ENCODE data around the gene EHD4.

EHD4 gene

GRCh38 chr15:41944313-41944940 is 27.9 kb downstream of the EHD4 start:
- Histone ChIP-seq H2BK15ac (replicated peaks; ENCODE audit: low read depth) (no peak overlapping the region), H3K27me3 (ENCODE audit: insufficient read depth, low read length, poor library complexity) (no peaks in the 10 kb centered on the region), H3K36me3 (ENCODE audit: control insufficient read depth, insufficient read depth, low read length) (no peaks in the 10 kb centered on the region), H3K79me1 (ENCODE audit: low read length) (peaks cover 4% of the 10 kb centered on the region), H3K4me2 (ENCODE audit: low read length) (no peak overlapping the region), H3K4me1 (ENCODE audit: control insufficient read depth, low read depth, low read length) (no peaks in the 10 kb centered on the region), H3K9ac (ENCODE audit: low read length) (no peak overlapping the region), H2AK5ac (ENCODE audit: low read length) (no peak overlapping the region), H3K27ac (ENCODE audit: low read depth, low read length) (peak overlapping the region; percentile 6), H4K8ac (ENCODE audit: low read depth, low read length) (no peak overlapping the region), H3K18ac (ENCODE audit: low read length) (no peak overlapping the region), H3K4ac (ENCODE audit: low read depth, low read length) (no peak overlapping the region), H3K23ac (ENCODE audit: low read length) (no peak overlapping the region), H3K4me3 (ENCODE audit: low read length) (no peak overlapping the region), H3K56ac (ENCODE audit: low read length) (no peak overlapping the region), H2BK5ac (ENCODE audit: low read length) (no peak overlapping the region), H3K79me2 (ENCODE audit: control insufficient read depth, insufficient read depth, low read length) (peaks cover 1% of the 10 kb centered on the region), H2BK120ac (ENCODE audit: low read depth, low read length) (no peak overlapping the region), H4K5ac (ENCODE audit: low read length) (no peak overlapping the region)
- WGBS (ENCODE audit: extremely low coverage, insufficient coverage, low lambda C conversion rate): no CpG with 5 or more reads among the region's 8 CpGs
- peak; percentile 76 for DNase-seq

- Histone ChIP-seq H3K4ac (ENCODE audit: low read depth, low read length) (no peak overlapping the region), H3K4me2 (ENCODE audit: low read length) (no peak overlapping the region), H3K4me3 (ENCODE audit: low read length) (no peak overlapping the region), H3K79me1 (ENCODE audit: low read length) (peaks cover 4% of the 10 kb centered on the region), H3K56ac (ENCODE audit: low read length) (no peak overlapping the region), H3K4me1 (ENCODE audit: control insufficient read depth, low read depth, low read length) (no peaks in the 10 kb centered on the region), H3K23ac (ENCODE audit: low read length) (no peak overlapping the region), H3K27me3 (ENCODE audit: insufficient read depth, low read length, poor library complexity) (no peaks in the 10 kb centered on the region), H2BK120ac (ENCODE audit: low read depth, low read length) (no peak overlapping the region), H2AK5ac (ENCODE audit: low read length) (no peak overlapping the region), H3K27ac (ENCODE audit: low read depth, low read length) (peak overlapping the region; percentile 6), H3K79me2 (ENCODE audit: control insufficient read depth, insufficient read depth, low read length) (peaks cover 1% of the 10 kb centered on the region), H3K9ac (ENCODE audit: low read length) (no peak overlapping the region), H3K36me3 (ENCODE audit: control insufficient read depth, insufficient read depth, low read length) (no peaks in the 10 kb centered on the region), H4K8ac (ENCODE audit: low read depth, low read length) (no peak overlapping the region), H3K18ac (ENCODE audit: low read length) (no peak overlapping the region), H4K5ac (ENCODE audit: low read length) (no peak overlapping the region), H2BK5ac (ENCODE audit: low read length) (no peak overlapping the region), H2BK15ac (replicated peaks; ENCODE audit: low read depth) (no peak overlapping the region)
- DNase-seq: no peak
- no CpG with 5 or more reads among the region's 6 CpGs for WGBS (ENCODE audit: extremely low coverage, insufficient coverage, low lambda C conversion rate)
Measured at GRCh38 chr15:41943543-41944312, 28.6 kb downstream of the EHD4 start.

GRCh38 chr15:41942886-41943285 is 29.5 kb downstream of the EHD4 start:
- H4K8ac ChIP-seq (ENCODE audit: low read depth, low read length): no peak overlapping the region
- H3K4me3 ChIP-seq (ENCODE audit: low read length): no peak overlapping the region
- H3K56ac ChIP-seq (ENCODE audit: low read length): no peak overlapping the region
- H3K23ac ChIP-seq (ENCODE audit: low read length): no peak overlapping the region
- no peak overlapping the region for H3K18ac ChIP-seq (ENCODE audit: low read length)
- no peak for DNase-seq
- H2BK120ac ChIP-seq (ENCODE audit: low read depth, low read length): no peak overlapping the region
- H3K27ac ChIP-seq (ENCODE audit: low read depth, low read length): no peak overlapping the region
- no peak overlapping the region for H2BK15ac ChIP-seq (replicated peaks; ENCODE audit: low read depth)
- no peaks in the 10 kb centered on the region for H3K4me1 ChIP-seq (ENCODE audit: control insufficient read depth, low read depth, low read length)
- H3K79me2 ChIP-seq (ENCODE audit: control insufficient read depth, insufficient read depth, low read length): peaks cover 1% of the 10 kb centered on the region
- no peak overlapping the region for H2AK5ac ChIP-seq (ENCODE audit: low read length)
- H3K27me3 ChIP-seq (ENCODE audit: insufficient read depth, low read length, poor library complexity): no peaks in the 10 kb centered on the region
- H3K36me3 ChIP-seq (ENCODE audit: control insufficient read depth, insufficient read depth, low read length): no peaks in the 10 kb centered on the region
- no peak overlapping the region for H3K4ac ChIP-seq (ENCODE audit: low read depth, low read length)
- no peak overlapping the region for H3K4me2 ChIP-seq (ENCODE audit: low read length)
- no peak overlapping the region for H3K9ac ChIP-seq (ENCODE audit: low read length)
- H4K5ac ChIP-seq (ENCODE audit: low read length): no peak overlapping the region
- H2BK5ac ChIP-seq (ENCODE audit: low read length): no peak overlapping the region
- peaks cover 4% of the 10 kb centered on the region for H3K79me1 ChIP-seq (ENCODE audit: low read length)
- no CpG with 5 or more reads among the region's 7 CpGs for WGBS (ENCODE audit: extremely low coverage, insufficient coverage, low lambda C conversion rate)

- Histone ChIP-seq H3K56ac (ENCODE audit: low read length) (peak overlapping the region; percentile 27), H3K27me3 (ENCODE audit: insufficient read depth, low read length, poor library complexity) (no peaks in the 10 kb centered on the region), H2BK5ac (ENCODE audit: low read length) (no peak overlapping the region), H3K4me3 (ENCODE audit: low read length) (no peak overlapping the region), H3K27ac (ENCODE audit: low read depth, low read length) (peak overlapping the region; percentile 56), H3K4me2 (ENCODE audit: low read length) (no peak overlapping the region), H3K79me2 (ENCODE audit: control insufficient read depth, insufficient read depth, low read length) (peaks cover under 1% of the 10 kb centered on the region), H3K4me1 (ENCODE audit: control insufficient read depth, low read depth, low read length) (no peaks in the 10 kb centered on the region), H2BK120ac (ENCODE audit: low read depth, low read length) (no peak overlapping the region), H3K4ac (ENCODE audit: low read depth, low read length) (no peak overlapping the region), H3K23ac (ENCODE audit: low read length) (no peak overlapping the region), H3K18ac (ENCODE audit: low read length) (no peak overlapping the region), H3K36me3 (ENCODE audit: control insufficient read depth, insufficient read depth, low read length) (no peaks in the 10 kb centered on the region), H3K79me1 (ENCODE audit: low read length) (peaks cover 2% of the 10 kb centered on the region), H2BK15ac (replicated peaks; ENCODE audit: low read depth) (no peak overlapping the region), H4K8ac (ENCODE audit: low read depth, low read length) (no peak overlapping the region), H4K5ac (ENCODE audit: low read length) (no peak overlapping the region), H2AK5ac (ENCODE audit: low read length) (no peak overlapping the region), H3K9ac (ENCODE audit: low read length) (no peak overlapping the region)
- no CpG with 5 or more reads among the region's 22 CpGs for WGBS (ENCODE audit: extremely low coverage, insufficient coverage, low lambda C conversion rate)
- peak; percentile 79 for DNase-seq
Measured at GRCh38 chr15:41941644-41942415, 30.5 kb downstream of the EHD4 start.

GRCh38 chr15:41940441-41940857 is 31.9 kb downstream of the EHD4 start:
- H3K27me3 ChIP-seq (ENCODE audit: insufficient read depth, low read length, poor library complexity): no peaks in the 10 kb centered on the region
- H4K8ac ChIP-seq (ENCODE audit: low read depth, low read length): no peak overlapping the region
- no peak overlapping the region for H3K4me3 ChIP-seq (ENCODE audit: low read length)
- H2BK120ac ChIP-seq (ENCODE audit: low read depth, low read length): no peak overlapping the region
- no peak overlapping the region for H3K23ac ChIP-seq (ENCODE audit: low read length)
- H2AK5ac ChIP-seq (ENCODE audit: low read length): no peak overlapping the region
- H3K4me2 ChIP-seq (ENCODE audit: low read length): no peak overlapping the region
- no peak overlapping the region for H3K18ac ChIP-seq (ENCODE audit: low read length)
- DNase-seq: no peak
- H2BK15ac ChIP-seq (replicated peaks; ENCODE audit: low read depth): no peak overlapping the region
- H3K56ac ChIP-seq (ENCODE audit: low read length): no peak overlapping the region
- peaks cover 2% of the 10 kb centered on the region for H3K79me1 ChIP-seq (ENCODE audit: low read length)
- H3K9ac ChIP-seq (ENCODE audit: low read length): no peak overlapping the region
- H3K79me2 ChIP-seq (ENCODE audit: control insufficient read depth, insufficient read depth, low read length): no peaks in the 10 kb centered on the region
- no peak overlapping the region for H2BK5ac ChIP-seq (ENCODE audit: low read length)
- H3K27ac ChIP-seq (ENCODE audit: low read depth, low read length): no peak overlapping the region
- no peak overlapping the region for H4K5ac ChIP-seq (ENCODE audit: low read length)
- no CpG with 5 or more reads among the region's 13 CpGs for WGBS (ENCODE audit: extremely low coverage, insufficient coverage, low lambda C conversion rate)
- no peaks in the 10 kb centered on the region for H3K36me3 ChIP-seq (ENCODE audit: control insufficient read depth, insufficient read depth, low read length)
- no peaks in the 10 kb centered on the region for H3K4me1 ChIP-seq (ENCODE audit: control insufficient read depth, low read depth, low read length)
- H3K4ac ChIP-seq (ENCODE audit: low read depth, low read length): no peak overlapping the region

Measured in mesendoderm (in vitro differentiated cells).